HG03432 (cell line): Measurements from ENCODE around the gene RNPS1.

Experiments
- ATAC-seq: cut with Tn5 transposase; IDR thresholded peaks from one replicate; pipeline ENCODE4 v1.9.1; 2021; ENCODE audit warnings: mild to moderate bottlenecking, moderate library complexity; ENCODE audit not compliant: unreplicated experiment

The RNPS1 gene

DNA sequence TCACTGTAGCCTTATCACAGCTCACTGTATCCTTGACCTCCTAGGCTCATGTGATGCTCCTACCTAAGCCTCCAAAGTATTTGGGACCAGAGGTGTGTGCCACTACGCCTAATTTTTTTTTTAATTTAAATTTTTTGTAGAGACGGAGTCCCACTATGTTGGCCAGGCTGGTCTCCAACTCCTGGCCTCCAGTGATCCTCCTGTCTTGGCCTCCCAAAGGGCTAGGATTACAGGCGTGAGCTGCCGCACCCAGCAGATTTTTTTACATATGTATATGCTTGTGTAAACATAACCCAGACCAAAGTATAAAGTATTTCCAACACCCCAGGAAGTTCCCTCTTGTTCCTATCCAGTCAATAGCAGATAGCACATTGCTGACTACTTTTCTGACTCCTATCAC is 51.6 kb downstream of the RNPS1 start:
- no peak for ATAC-seq

DNA sequence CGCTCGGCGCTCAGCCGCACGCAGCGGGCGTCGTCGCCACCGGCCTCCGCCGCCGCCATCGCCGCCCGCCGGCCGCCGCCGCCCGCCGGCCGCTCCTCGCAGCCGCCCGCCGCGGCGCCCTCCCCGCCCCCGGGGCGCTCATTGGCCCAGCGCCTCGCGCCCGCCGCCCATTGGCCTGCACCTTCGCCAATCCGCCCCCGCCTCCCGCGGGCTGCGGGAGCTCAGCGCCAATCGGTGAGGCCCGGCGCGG is 53.3 kb downstream of the RNPS1 start, which contains the start of gene PGP:
PGP (minus strand) TSS at position 122 of the 250 bp plus-strand sequence; CDS start at position 59, 63 bp downstream.
- ATAC-seq: peak; percentile 77

DNA sequence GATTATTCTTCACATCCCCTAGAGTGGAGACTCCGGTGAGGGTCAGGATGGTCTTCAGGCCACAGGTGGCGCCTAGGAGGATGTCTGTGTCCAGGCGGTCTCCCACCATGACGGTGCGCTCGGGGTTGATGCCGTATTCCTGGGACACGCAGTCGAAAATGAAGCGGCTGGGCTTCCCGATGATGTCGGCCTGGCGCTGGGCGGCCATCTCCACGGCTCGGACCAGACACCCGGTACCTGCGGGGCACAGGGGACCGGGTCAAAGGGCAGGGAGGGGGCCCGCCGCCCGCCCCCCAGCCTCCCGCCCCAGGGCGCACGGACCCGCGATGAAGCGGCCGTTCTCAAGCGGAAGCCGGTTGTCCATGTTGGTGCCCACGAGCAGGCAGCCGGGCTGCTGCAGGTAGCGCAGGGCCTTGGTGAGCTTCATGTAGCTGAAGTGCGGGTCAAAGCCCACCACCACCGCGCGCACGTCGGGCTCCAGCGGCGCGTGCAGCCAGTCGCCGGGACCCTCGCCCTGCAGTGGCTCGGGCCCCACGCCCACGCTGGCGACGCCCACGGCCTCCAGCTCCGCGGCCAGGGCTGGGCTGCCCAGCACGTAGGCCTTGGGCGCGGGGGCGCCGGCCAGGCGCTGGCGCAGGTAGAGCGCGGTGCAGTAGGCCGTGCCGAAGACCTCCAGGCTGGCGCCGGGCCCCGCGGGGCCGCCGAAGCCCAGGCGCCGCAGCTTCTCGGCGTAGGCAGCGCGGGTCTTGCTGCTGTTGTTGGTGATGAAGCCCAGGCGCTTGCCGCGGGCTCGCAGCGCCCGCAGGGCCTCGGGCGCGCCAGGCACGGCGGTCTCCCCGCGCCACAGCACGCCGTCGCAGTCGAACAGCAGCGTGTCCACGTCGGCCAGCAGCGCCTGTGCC is 53.9 kb downstream of the RNPS1 start:
- ATAC-seq: peak; percentile 8

DNA sequence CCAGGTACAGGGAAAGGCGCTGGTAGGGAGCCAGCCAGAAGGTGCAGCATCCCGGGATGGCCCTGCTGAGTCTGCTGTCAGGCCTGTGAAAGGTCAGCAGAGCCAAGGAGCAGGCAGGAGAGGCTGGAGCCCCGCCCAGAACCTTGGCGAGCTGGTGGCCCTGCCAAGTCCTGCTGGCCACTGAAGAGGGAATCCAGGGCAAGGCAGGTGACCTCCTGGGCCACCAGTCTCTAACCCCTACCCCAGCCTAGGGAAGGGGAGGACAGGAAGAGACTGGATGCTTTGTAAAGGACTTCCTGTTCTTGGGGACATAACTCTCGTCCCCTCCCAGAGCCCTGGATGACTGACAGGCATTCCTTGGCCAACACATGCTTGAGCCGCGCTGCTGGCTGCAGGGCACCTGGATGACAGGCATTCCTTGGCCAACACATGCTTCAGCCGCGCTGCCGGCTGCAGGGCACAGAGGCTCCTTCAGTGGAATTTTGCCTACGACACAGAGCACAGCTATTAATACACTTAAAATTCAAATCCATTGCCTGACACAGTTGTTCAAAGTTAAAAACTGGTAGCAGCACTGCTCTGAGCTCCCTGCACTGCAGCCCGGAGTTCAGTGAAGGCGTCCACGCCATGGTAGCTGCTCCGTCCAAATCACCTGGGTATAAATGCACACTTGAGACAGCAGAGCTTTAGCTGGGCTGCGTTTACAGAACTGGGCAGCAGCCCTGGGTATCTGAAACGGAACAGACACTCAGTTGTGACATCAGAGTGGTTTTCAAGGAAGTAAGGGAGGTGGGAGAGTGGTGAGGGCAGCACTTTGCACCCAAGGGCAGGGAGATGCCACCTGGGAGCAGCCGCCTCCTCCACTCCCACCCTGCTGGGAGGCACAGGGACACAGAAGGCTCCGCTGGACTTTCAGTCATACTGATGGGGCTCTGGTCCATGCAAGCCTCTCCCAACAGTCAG is 55.3 kb downstream of the RNPS1 start:
- no peak for ATAC-seq

DNA sequence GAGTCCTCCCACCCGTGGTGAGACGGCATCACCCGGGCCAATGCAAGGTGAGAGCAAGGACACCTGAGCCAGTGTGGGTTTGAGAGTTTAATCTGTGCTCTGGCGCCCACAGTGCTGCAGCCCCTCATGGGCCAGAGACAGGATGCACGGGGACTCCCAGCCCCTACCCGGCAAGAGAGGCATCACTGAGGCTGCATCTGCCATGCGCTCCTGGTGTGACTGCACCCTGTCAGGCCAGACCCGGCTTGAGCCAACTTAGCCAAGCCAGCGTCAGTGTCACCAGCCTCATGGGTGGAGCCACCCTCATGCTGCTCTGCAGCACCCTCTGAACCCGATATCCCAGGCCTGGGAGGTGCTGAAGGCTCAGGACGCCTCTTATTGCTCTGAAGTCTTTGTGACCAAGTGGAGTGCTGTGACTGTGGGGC is 56.0 kb downstream of the RNPS1 start:
- no peak for ATAC-seq

DNA sequence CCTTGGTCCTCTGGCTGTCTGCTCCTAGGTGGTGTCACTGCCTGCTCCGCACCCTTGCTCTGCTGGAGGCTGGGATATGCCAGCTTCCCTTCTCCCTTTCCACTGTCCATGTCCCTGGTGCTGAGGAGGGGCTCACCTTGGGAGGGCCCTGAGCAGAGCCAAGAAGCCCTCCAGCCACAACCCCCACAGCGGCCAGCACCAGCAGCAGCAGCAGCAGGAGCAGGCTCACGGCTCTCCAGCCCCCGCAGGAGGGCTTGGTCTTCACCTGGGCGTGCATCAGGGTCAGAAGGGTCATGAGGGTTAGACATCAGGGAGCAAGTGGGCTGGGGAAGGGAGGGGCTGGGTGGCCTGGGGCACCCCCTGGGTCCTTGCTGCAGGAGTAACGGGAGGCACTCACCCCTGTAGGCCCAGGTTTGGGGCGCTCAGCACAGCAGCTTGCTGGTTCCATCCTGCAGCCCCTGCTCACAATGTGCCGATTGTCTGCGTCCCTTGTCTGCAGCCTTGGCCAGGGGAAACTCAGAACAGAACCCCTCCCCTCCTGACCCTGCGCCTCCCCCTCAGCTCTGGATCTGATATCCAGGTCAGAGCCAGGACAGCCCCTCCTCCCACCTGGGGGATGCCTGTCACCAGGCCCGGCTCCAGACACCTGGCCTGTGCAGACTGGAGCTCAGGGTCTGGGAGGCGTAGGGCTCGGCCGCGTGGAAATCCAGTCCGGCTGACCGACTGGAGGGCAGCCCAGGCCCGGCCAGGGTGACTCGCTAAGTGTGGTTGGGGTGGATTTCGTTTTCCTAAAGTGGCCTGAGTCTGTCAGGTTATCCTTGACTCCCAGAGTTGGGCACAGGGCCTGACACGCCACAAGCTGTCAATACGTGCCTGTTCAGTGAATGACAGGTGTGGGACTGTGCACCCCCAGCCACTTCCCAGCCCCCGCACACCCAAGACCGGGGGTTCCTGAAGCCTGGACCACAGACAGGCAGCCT is 57.2 kb downstream of the RNPS1 start, which contains the start of gene BRICD5:
BRICD5 (minus strand) TSS at position 478 of the 980 bp plus-strand sequence; CDS start at position 448, 30 bp downstream.
- ATAC-seq: no peak

DNA sequence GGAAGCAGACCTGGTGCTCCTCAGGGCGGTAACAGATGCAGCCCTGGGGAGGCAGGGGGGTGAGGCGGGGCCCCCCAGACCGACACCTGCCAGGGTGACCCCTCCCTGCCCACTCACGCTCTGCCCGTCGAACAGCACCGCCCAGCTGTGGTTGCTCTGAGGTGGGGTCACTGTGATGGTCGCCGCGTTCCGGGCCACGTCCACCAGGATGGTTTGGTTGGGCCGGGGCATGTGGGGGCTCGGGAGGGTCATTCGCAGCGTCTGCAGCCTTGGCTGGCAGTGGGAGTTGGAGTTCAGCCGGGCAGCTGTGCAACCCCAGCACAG is 58.0 kb downstream of the RNPS1 start:
- no peak for ATAC-seq

DNA sequence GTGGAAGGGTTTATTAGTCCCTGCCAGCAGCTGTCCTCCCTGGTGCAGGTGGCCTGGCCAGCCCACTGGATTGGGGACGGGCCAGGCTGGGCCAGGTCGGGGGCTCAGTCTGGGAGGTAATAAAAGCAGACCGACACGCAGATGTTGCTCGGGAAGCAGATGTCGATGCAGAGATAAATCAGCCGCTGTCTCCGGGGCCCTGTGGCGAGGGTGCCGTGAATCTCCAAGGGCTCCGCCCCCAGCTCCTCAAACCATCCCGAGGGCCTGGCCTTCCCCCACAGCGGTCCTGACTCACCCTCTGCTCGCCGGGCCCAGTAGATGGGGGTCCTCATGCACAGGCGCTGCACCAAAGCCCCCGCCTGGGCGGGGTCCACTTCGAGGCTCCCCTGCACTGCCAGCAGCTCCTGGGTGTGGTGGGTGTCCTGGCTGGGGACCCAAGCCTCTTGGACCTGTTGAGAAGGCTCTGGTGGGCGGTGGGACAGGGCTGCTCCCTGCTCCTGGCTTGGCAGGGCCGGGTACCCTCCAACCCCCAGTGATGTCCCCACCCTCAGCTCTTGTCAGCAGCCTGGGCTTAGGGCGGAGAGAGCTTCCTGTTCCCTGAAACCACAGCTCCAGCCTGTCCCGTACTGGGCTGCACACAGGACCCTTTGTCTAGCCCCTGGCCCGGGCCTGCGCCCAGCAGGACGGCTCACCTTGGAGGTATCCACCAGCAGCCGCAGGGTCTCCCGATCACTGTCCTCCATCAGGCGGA is 58.5 kb downstream of the RNPS1 start:
- no peak for ATAC-seq

DNA sequence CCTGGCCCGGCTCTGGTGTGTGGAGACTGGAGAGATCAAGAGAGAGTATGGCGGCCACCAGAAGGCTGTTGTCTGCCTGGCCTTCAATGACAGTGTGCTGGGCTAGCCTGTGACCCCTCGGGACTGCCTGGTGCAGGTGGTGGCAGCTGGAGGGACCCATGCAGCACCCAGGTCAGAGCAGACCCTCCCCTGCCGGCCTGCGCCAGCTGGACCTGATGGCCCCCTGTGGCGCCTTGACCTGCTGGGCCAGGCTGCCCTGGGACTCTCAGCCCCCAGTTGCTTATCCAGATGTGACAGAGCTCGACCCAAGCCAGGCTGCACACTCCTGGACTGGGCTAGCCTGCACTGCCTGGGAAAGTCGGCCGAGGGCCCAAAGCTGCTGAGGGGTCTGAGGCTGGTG is 59.2 kb downstream of the RNPS1 start:
- ATAC-seq: no peak

DNA sequence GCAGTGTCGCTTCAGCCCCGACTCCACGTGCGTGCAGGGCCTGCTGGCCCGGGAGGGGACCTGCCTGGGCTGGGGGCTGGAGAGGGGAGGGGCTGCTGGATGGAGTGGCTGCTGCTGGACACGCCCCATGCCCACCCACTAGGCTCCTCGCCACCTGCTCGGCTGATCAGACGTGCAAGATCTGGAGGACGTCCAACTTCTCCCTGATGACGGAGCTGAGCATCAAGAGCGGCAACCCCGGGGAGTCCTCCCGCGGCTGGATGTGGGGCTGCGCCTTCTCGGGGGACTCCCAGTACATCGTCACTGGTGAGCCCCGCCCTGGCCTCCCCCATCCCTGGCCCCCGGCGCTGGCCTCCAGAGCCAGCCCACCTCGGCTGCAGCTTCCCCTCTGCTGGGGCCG is 59.6 kb downstream of the RNPS1 start:
- no peak for ATAC-seq

DNA sequence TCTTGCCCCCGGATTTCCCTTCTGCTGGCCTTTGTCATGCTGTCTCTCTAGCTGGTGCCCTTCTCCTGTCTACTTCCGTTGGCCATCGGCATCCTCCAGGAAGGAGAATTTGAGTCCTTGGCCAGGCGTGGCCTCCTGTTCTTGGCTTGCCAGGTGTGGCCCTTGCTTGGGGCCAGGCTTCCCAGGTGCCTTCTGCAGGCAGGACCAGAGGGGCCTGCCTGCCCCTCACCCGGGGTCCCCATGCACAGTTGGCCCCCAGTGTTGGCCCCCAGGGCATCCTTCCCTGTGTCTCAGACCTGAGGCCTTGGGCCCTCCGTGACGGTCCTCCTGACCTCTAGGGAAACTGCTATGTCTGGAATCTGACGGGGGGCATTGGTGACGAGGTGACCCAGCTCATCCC is 60.1 kb downstream of the RNPS1 start:
- ATAC-seq: no peak

DNA sequence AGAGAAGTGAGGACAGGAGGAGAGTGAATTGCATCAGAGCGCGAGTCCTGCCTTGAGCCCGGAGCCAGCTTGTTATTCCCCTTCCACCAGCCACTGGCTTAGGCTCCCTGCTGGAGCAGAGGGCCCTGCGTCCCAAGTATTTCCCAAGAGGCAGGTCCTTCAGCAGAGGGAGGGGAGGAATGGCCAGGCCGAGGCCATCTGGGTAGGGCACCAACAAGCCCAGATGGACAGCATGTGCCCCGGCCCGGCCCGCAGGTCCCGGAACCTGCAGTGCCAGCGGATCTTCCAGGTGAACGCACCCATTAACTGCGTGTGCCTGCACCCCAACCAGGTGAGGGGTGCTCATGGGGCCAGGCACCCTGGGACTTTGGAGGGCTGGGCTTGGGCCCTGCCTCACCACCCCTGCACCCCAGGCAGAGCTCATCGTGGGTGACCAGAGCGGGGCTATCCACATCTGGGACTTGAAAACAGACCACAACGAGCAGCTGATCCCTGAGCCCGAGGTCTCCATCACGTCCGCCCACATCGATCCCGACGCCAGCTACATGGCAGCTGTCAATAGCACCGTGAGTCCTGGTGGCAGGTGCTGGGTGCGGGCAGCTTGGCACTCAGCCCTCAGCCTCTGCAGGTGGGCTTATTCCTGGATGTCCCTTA is 61.0 kb downstream of the RNPS1 start:
- ATAC-seq: no peak

DNA sequence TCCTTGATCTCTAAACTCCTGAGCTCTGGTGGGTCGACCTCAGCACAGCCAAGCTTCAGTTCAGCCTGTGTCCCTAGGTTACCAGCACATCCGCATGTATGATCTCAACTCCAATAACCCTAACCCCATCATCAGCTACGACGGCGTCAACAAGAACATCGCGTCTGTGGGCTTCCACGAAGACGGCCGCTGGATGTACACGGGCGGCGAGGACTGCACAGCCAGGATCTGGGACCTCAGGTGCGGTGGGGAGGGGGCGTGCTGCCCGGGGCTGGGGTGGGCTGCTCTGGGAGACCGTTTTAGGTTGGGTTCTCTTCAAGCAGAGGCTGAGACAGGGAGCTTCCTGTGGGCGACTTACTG is 61.5 kb downstream of the RNPS1 start:
- ATAC-seq: no peak

DNA sequence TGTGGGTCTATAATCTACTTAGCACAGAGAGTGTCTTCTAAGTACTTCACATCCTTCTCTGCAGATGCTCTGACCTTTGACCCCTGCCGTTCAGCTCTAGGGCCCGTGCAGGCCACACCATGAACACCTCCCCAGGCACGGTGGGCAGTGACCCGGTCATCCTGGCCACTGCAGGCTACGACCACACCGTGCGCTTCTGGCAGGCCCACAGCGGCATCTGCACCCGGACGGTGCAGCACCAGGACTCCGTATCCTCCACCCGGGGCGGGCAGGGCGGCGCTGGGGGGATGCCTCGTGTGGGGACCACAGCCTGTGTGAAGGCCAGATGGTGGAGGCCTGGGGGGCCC is 62.0 kb downstream of the RNPS1 start:
- peak; percentile 8 for ATAC-seq

DNA sequence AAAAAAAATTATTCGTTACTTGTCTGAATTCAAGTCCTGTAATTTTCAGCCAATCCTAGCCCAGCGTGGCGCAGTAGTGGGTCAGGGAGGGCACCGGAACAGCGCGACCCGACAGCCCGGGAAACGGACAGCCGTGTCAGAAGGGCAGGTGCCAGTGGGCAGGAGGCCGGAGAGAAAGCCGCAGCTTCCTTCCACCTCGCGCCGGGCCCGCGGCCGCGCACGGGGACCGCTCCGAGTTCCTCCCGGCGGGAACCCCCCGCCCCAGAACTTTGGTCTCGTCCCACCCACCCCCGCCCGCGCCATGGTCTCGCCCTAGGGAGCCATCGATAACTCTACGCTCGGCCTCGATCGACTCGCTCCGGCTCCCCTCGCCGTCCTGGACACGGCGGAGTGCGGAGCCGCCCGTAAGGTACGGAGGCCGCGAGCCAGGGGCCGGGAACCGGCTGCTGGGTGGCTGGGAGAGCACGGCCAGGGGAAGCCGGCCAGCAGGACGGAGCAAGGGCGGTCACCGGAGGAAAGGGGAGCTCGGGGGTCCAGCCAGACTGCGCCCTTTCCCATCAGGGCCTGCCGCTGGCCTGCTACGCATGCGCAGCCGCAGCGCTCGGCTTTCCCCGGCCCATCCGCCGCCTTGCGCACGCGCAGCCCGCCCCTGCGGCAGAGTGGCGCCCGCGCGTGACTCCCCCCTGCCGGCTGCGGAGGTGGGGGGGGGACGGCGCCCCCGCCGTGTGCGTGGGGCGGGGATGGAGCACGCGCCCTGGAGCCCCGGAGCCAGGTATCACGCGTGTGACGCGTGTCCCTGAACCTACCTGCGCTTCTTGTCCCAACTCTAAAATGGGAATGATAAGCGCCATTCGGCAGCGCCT is 62.6 kb downstream of the RNPS1 start, which contains the start of gene MLST8:
MLST8 (plus strand) TSS at position 351 of the 863 bp plus-strand sequence. CDS start 632 bp downstream, outside the sequence.
- peak; percentile 70 for ATAC-seq

DNA sequence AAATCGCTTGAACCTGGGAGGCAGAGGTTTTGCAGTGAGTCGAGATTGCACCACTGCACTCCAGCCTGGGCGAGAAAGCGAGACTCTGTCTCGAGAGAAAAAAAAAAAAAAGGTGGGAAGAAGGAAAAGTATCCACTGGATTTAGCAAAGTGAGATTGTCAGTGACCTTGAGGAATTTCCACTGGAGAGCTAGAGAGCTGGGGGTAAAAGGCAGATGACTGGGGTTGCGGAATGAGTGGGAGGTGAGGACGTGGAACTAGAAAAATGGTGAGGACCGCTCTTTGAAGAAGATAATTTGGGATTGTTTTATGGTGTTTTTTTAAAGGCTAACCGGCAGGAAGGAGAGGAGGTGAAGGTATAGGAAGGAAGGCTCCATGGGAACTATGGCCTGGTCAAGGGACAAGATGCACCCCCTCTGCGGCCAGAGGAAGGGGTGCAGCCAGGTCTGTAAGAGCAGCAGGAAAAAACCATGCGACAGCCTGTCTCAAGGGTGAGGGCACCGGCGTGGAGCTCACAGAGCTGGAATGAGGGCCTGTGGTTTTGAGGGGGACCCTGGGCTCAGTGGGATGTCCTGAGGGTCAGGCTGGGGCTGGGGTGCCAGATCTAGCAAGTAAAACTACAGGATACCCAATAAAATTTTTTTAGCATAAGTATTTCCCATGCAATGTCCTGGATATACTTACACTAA is 63.4 kb downstream of the RNPS1 start:
- no peak for ATAC-seq
